SK-N-SH (cell line): ENCODE data around the gene AP2A2. TPM values are rescaled to one million over a fixed set of nuclear protein-coding genes. Genes with fewer than 3 reads are reported as not detected.

ENCODE experiments used
- CTCF ChIA-PET: fragments of 300-600, 350-600 bp; formaldehyde crosslinking; extraction: SDS; loops from one replicate; lab custom pipeline; 2021; lab: Yijun Ruan, JAX
- POLR2A ChIA-PET: fragments of 350-600 bp; sonication (Branson Sonifier 250); formaldehyde crosslinking; extraction: SDS; loops from one replicate; lab custom pipeline; 2020; ENCODE audit warnings: antibody characterized with exemption, inconsistent platforms; lab: Yijun Ruan, JAX
- DNase-seq: peaks from one replicate; pipeline ENCODE4 v3.0.0; 2012
- H2AFZ ChIP-seq: fragments of 200-600 bp; sonication (generic); 2 replicates; pipeline ENCODE4 v1.8.1; 2016; ENCODE audit warnings: antibody characterized with exemption, mild to moderate bottlenecking, low read depth
- H3F3A ChIP-seq: fragments of 200-600 bp; sonication (generic); replicated peaks from 2 replicates; pipeline ENCODE3; 2016; ENCODE audit warnings: antibody characterized with exemption, mild to moderate bottlenecking; ENCODE audit not compliant: insufficient read depth
- H3K27ac ChIP-seq, 2 experiments: fragments of 200-500 bp in 1 of 2; fragments of 200-600 bp in 1 of 2; sonication (Bioruptor generic) in 1 of 2; sonication (generic), shearing (Covaris generic) in 1 of 2; 2 replicates each; pipeline versions ENCODE4 v1.5.1 to v1.6.1; 2014 to 2016; ENCODE audit warnings: low read depth in 2 of 2, inconsistent platforms in 1 of 2, low read length in 1 of 2, mild to moderate bottlenecking in 1 of 2, mixed read lengths in 1 of 2
- H3K27me3 ChIP-seq: fragments of 200-600 bp; sonication (generic), shearing (Covaris generic); 2 replicates; pipeline ENCODE4 v1.6.1; 2016; ENCODE audit warnings: mixed run types; ENCODE audit not compliant: insufficient read depth
- H3K36me3 ChIP-seq, 2 experiments: fragments of 200-500 bp in 1 of 2; fragments of 200-600 bp in 1 of 2; sonication (Bioruptor generic) in 1 of 2; sonication (generic) in 1 of 2; replicated peaks in 1 of 2; 2 replicates each; pipeline versions ENCODE3 to v1.5.1; 2014 to 2016; ENCODE audit warnings: low read length in 1 of 2, mild to moderate bottlenecking in 1 of 2; ENCODE audit not compliant: insufficient read depth in 2 of 2, control insufficient read depth in 1 of 2
- H3K4me1 ChIP-seq, 2 experiments: fragments of 200-500 bp in 1 of 2; fragments of 200-600 bp in 1 of 2; sonication (Bioruptor generic) in 1 of 2; sonication (generic), shearing (Covaris generic) in 1 of 2; 2 replicates each; pipeline versions ENCODE4 v1.5.1 to v1.6.1; 2014 to 2016; ENCODE audit warnings: low read depth in 1 of 2, low read length in 1 of 2, mixed run types in 1 of 2; ENCODE audit not compliant: insufficient read depth in 2 of 2, control insufficient read depth in 1 of 2
- H3K4me2 ChIP-seq: fragments of 200-600 bp; sonication (generic), shearing (Covaris generic); 2 replicates; pipeline ENCODE4 v1.6.1; 2017; ENCODE audit warnings: mixed run types
- H3K4me3 ChIP-seq, 2 experiments: fragments of 200-500 bp in 1 of 2; fragments of 200-600 bp in 1 of 2; sonication (Bioruptor generic) in 1 of 2; sonication (generic), shearing (Covaris generic) in 1 of 2; 2 replicates each; pipeline versions ENCODE4 v1.5.1 to v1.8.1; 2014 to 2016; ENCODE audit warnings: low read depth in 2 of 2, inconsistent platforms in 1 of 2, low read length in 1 of 2, mild to moderate bottlenecking in 1 of 2, mixed read lengths in 1 of 2, moderate library complexity in 1 of 2
- H3K79me2 ChIP-seq: fragments of 200-600 bp; sonication (generic); 2 replicates; pipeline ENCODE4 v1.8.1; 2017; ENCODE audit warnings: mild to moderate bottlenecking; ENCODE audit not compliant: insufficient read depth
- H3K9ac ChIP-seq: fragments of 200-600 bp; sonication (generic); 2 replicates; pipeline ENCODE4 v1.6.1; 2017; ENCODE audit warnings: mixed run types
- H3K9me2 ChIP-seq: fragments of 200-600 bp; sonication (generic); 2 replicates; pipeline ENCODE4 v1.6.1; 2017; ENCODE audit warnings: mixed run types
- H3K9me3 ChIP-seq: fragments of 200-600 bp; sonication (generic); 2 replicates; pipeline ENCODE4 v1.6.1; 2017; ENCODE audit warnings: mixed run types, mild to moderate bottlenecking, moderate library complexity
- H4K20me1 ChIP-seq: fragments of 200-600 bp; sonication (generic); 2 replicates; pipeline ENCODE4 v1.6.1; 2017; ENCODE audit warnings: mild to moderate bottlenecking, mixed run types; ENCODE audit not compliant: insufficient read depth
- ELF1 ChIP-seq: IDR thresholded peaks from 2 replicates; pipeline ENCODE4 v1.4.0; 2012
- FOXM1 ChIP-seq: IDR thresholded peaks from 2 replicates; pipeline ENCODE4 v1.4.0; 2012; ENCODE audit warnings: low read depth, mild to moderate bottlenecking
- GABPA ChIP-seq: IDR thresholded peaks from 2 replicates; pipeline ENCODE4 v1.4.0; 2012; ENCODE audit warnings: low read depth, mild to moderate bottlenecking
- GATA2 ChIP-seq: sonication (generic); formaldehyde crosslinking; IDR thresholded peaks from 2 replicates; pipeline ENCODE4 v1.5.0; 2020; ENCODE audit warnings: mild to moderate bottlenecking, missing genetic modification reagents
- MAX ChIP-seq: IDR thresholded peaks from 2 replicates; pipeline ENCODE4 v1.4.0; 2012; ENCODE audit warnings: low read depth
- MEF2A ChIP-seq: IDR thresholded peaks from 2 replicates; pipeline ENCODE4 v1.4.0; 2012; ENCODE audit warnings: low read depth, borderline replicate concordance
- MXI1 ChIP-seq: IDR thresholded peaks from 2 replicates; pipeline ENCODE4 v1.6.1; 2012; ENCODE audit warnings: mild to moderate bottlenecking, low read depth, low read length, improper control_type of control experiment
- NRF1 ChIP-seq: IDR thresholded peaks from 2 replicates; pipeline ENCODE4 v1.6.1; 2012; ENCODE audit warnings: low read depth, mild to moderate bottlenecking, low read length
- PBX3 ChIP-seq: IDR thresholded peaks from 2 replicates; pipeline ENCODE4; 2012
- RAD21 ChIP-seq: IDR thresholded peaks from 2 replicates; pipeline ENCODE4 v1.6.1; 2012; ENCODE audit warnings: mild to moderate bottlenecking, low read length
- RCOR1 ChIP-seq: fragments of 150-350 bp; IDR thresholded peaks from 2 replicates; pipeline ENCODE4 v1.6.1; 2017; ENCODE audit warnings: antibody characterized with exemption, low read length
- REST ChIP-seq: IDR thresholded peaks from 2 replicates; pipeline ENCODE4 v1.6.1; 2012; ENCODE audit warnings: mild to moderate bottlenecking, low read depth, low read length, moderate library complexity
- RFX5 ChIP-seq: IDR thresholded peaks from 2 replicates; pipeline ENCODE4 v1.6.1; 2012; ENCODE audit warnings: mild to moderate bottlenecking, improper control_type of control experiment, low read length
- SIN3A ChIP-seq: IDR thresholded peaks from 2 replicates; pipeline ENCODE4 v1.6.1; 2012; ENCODE audit warnings: low read depth, mild to moderate bottlenecking, low read length, moderate library complexity, borderline replicate concordance
- SMC3 ChIP-seq: IDR thresholded peaks from 2 replicates; pipeline ENCODE4 v1.6.1; 2012; ENCODE audit warnings: low read depth, low read length, improper control_type of control experiment
- TAF1 ChIP-seq: IDR thresholded peaks from 2 replicates; pipeline ENCODE4 v1.6.1; 2012; ENCODE audit warnings: low read depth, mild to moderate bottlenecking, low read length, moderate library complexity, borderline replicate concordance
- TCF12 ChIP-seq: IDR thresholded peaks from 2 replicates; pipeline ENCODE4 v1.4.0; 2012
- TEAD4 ChIP-seq: IDR thresholded peaks from 2 replicates; pipeline ENCODE4 v1.4.0; 2012; ENCODE audit warnings: mild to moderate bottlenecking, borderline replicate concordance; ENCODE audit not compliant: insufficient read depth
- YY1 ChIP-seq: IDR thresholded peaks from 2 replicates; pipeline ENCODE4 v1.4.0; 2012; ENCODE audit warnings: low read depth, mild to moderate bottlenecking
- WGBS: methylation state at CpG from one replicate; pipeline ENCODE4 v1.1.6; 2017; ENCODE audit warnings: low lambda C conversion rate; 5-methylcytosine and 5-hydroxymethylcytosine counted together
- polyA plus RNA-seq, 3 experiments: library from polyadenylated mRNA; depleted of rRNA; stranded (reverse); fragments of >200 nt; gene quantifications; 2 replicates each; pipeline ENCODE4 v1.2.3, GENCODE V29; 2012
- TF ChIP-seq, protein P1 (sequence below): IDR thresholded peaks from 2 replicates; pipeline ENCODE4 v1.4.0; 2012; ENCODE audit warnings: low read depth, borderline replicate concordance
- TF ChIP-seq, protein P2 (sequence below): fragments of 200-600 bp; sonication (generic); IDR thresholded peaks from 2 replicates; pipeline ENCODE4 v1.6.1; 2017; ENCODE audit warnings: antibody characterized with exemption, mild to moderate bottlenecking, moderate library complexity
- TF ChIP-seq, protein P3 (sequence below): IDR thresholded peaks from 2 replicates; pipeline ENCODE4 v1.4.0; 2012; ENCODE audit warnings: low read depth, borderline replicate concordance

The AP2A2 gene
- polyA plus RNA-seq (2012; rRNA removed): 36.3 and 42.7 TPM in 2 replicates
- 23.0 and 30.2 TPM in 2 replicates for polyA plus RNA-seq (2012; cell fraction: cytosol; rRNA removed)
- polyA plus RNA-seq (2012; cell fraction: nucleus; rRNA removed): 111 and 144 TPM in 2 replicates

DNA sequence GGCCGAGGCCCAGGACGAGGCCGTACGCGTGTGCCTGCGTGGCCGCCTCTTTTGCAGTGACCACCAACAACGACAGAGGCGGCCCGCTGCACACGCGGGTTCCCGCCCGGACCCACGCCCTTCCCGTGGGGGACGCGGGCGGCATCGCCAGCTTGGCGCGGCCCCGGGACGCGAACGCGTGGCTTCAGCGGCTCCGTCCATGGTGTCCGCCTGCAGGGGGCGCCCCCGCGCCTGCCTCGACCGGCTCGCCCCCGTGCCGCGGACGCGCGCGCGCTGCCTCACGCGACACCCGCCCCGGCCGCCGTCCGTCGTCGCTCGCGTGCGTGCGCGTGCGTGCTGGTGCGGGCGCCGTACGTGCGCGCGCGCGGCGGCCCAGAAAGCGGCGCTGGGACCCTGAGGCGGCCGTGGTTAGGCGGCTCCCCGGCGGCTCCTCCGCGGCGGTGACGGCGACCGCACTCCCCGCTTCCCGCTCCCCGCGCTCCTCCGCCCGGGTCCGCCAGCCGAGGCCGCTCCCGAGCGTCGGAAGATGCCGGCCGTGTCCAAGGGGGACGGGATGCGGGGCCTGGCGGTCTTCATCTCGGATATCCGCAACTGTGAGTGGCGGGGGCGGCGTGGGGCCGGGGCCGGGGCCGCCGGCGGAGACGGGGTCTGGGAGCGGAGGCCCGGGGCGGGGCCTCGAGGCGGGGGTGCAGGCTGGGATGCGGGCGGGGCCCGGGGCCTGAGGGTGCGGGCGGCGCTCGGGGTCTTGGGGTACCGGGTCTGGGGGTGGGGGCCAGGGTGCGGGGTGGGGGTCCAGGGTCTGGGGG, at the start of gene AP2A2:
Gene AP2A2, plus strand, starts transcription at position 375 of the 806 bp plus-strand sequence. Its CDS starts 152 bp downstream, at position 527.
- peak within 1 kb of the TSS; percentile 69 to 82 for H3K4me3 ChIP-seq
- no peaks in the 10 kb centered on the region for H3K9me3 ChIP-seq
- peak within 1 kb of the TSS; percentile 77 for H3K9ac ChIP-seq
- WGBS: 7% methylated on average over 13 of the region's 124 CpGs
- H3K27ac ChIP-seq: peak within 1 kb of the TSS; percentile 64 to 92; a peak in 3 of 4 replicates
- H2AFZ ChIP-seq: peak within 1 kb of the TSS; percentile 17; the same call in 1 of the 2 replicates
- H3K36me3 ChIP-seq: peaks cover 8 to 9% of the 10 kb centered on the region in 2 experiments
- H3K9me2 ChIP-seq: no peaks in the 10 kb centered on the region
- H3F3A ChIP-seq: peaks cover 8% of the 10 kb centered on the region
- peaks cover 37% of the 10 kb centered on the region for H4K20me1 ChIP-seq
- ChIA-PET POLR2A (interaction anchor here (0.6 kb wide), 1 partner anchor 15 kb away, joined by 3 read pairs; the partner anchor contains the start of gene CHID1), CTCF (interaction anchor here (0.6 to 3.6 kb wide), 21 partner anchors 9 to 125 kb away, joined by 3 to 27 read pairs (median 4); partner anchors contain the start of genes CD151 and CHID1)
- DNase-seq: peak; percentile 99
- peaks cover 0 to 31% of the 10 kb centered on the region in 2 experiments; a peak in 1 of 4 replicates for H3K4me1 ChIP-seq
- peaks cover 45% of the 10 kb centered on the region for H3K79me2 ChIP-seq
- H3K4me2 ChIP-seq: peak within 1 kb of the TSS; percentile 76
- no peaks in the 10 kb centered on the region for H3K27me3 ChIP-seq
- TF ChIP-seq, protein P1, sequence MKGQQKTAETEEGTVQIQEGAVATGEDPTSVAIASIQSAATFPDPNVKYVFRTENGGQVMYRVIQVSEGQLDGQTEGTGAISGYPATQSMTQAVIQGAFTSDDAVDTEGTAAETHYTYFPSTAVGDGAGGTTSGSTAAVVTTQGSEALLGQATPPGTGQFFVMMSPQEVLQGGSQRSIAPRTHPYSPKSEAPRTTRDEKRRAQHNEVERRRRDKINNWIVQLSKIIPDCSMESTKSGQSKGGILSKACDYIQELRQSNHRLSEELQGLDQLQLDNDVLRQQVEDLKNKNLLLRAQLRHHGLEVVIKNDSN: no peak
- no peak for TF ChIP-seq TCF12
- TF ChIP-seq RFX5: no peak
- TF ChIP-seq, protein P2, sequence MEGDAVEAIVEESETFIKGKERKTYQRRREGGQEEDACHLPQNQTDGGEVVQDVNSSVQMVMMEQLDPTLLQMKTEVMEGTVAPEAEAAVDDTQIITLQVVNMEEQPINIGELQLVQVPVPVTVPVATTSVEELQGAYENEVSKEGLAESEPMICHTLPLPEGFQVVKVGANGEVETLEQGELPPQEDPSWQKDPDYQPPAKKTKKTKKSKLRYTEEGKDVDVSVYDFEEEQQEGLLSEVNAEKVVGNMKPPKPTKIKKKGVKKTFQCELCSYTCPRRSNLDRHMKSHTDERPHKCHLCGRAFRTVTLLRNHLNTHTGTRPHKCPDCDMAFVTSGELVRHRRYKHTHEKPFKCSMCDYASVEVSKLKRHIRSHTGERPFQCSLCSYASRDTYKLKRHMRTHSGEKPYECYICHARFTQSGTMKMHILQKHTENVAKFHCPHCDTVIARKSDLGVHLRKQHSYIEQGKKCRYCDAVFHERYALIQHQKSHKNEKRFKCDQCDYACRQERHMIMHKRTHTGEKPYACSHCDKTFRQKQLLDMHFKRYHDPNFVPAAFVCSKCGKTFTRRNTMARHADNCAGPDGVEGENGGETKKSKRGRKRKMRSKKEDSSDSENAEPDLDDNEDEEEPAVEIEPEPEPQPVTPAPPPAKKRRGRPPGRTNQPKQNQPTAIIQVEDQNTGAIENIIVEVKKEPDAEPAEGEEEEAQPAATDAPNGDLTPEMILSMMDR: peak; percentile 60
- TF ChIP-seq TEAD4: no peak
- TF ChIP-seq SIN3A: peak; percentile 15; the same call in 1 of the 2 replicates
- TF ChIP-seq, protein P3, sequence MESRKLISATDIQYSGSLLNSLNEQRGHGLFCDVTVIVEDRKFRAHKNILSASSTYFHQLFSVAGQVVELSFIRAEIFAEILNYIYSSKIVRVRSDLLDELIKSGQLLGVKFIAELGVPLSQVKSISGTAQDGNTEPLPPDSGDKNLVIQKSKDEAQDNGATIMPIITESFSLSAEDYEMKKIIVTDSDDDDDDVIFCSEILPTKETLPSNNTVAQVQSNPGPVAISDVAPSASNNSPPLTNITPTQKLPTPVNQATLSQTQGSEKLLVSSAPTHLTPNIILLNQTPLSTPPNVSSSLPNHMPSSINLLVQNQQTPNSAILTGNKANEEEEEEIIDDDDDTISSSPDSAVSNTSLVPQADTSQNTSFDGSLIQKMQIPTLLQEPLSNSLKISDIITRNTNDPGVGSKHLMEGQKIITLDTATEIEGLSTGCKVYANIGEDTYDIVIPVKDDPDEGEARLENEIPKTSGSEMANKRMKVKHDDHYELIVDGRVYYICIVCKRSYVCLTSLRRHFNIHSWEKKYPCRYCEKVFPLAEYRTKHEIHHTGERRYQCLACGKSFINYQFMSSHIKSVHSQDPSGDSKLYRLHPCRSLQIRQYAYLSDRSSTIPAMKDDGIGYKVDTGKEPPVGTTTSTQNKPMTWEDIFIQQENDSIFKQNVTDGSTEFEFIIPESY: no peak
- peak; percentile 60 for TF ChIP-seq TAF1
- no peak for TF ChIP-seq PBX3
- TF ChIP-seq RCOR1: peak; percentile 85
- no peak for TF ChIP-seq GATA2
- TF ChIP-seq GABPA: no peak
- TF ChIP-seq ELF1: no peak
- TF ChIP-seq YY1: no peak
- peak; percentile 25; the same call in 1 of the 2 replicates for TF ChIP-seq RAD21
- TF ChIP-seq MEF2A: no peak
- no peak for TF ChIP-seq REST
- TF ChIP-seq SMC3: peak; percentile 46
- peak; percentile 19; the same call in 1 of the 2 replicates for TF ChIP-seq MAX
- no peak for TF ChIP-seq FOXM1
- peak; percentile 26; the same call in 1 of the 2 replicates for TF ChIP-seq MXI1
- TF ChIP-seq NRF1: peak; percentile 69
